GM18498 (cell line): ENCODE data around the gene SEC14L3.

Source experiments
- ATAC-seq: cut with Tn5 transposase; IDR thresholded peaks from one replicate; pipeline ENCODE4 v1.9.1; 2021; ENCODE audit warnings: mild to moderate bottlenecking, moderate library complexity; ENCODE audit not compliant: unreplicated experiment

The SEC14L3 gene

GRCh38 chr22:30471616-30472318, at the start of gene SEC14L3:
Gene SEC14L3, minus strand, starts transcription at chr22:30472017. Its CDS starts 59 bp downstream, at chr22:30471958.
- ATAC-seq = no peak

- ATAC-seq = no peak
Observed at GRCh38 chr22:30519842-30520425, 48.1 kb upstream of the SEC14L3 start.

- no peak for ATAC-seq
Observed at GRCh38 chr22:30516731-30517130, 44.9 kb upstream of the SEC14L3 start.

GRCh38 chr22:30516273-30516672, 44.5 kb upstream of the SEC14L3 start:
- no peak for ATAC-seq

- no peak for ATAC-seq
Observed at GRCh38 chr22:30514252-30514651, 42.4 kb upstream of the SEC14L3 start.

GRCh38 chr22:30513462-30513861, 41.6 kb upstream of the SEC14L3 start:
- no peak for ATAC-seq

- ATAC-seq = no peak
Observed at GRCh38 chr22:30511911-30512310, 40.1 kb upstream of the SEC14L3 start.

GRCh38 chr22:30511109-30511508, 39.3 kb upstream of the SEC14L3 start:
- ATAC-seq = no peak

- ATAC-seq = no peak
Observed at GRCh38 chr22:30508216-30508615, 36.4 kb upstream of the SEC14L3 start.

- ATAC-seq = no peak
Observed at GRCh38 chr22:30507670-30508069, 35.9 kb upstream of the SEC14L3 start.

GRCh38 chr22:30506507-30506968, 34.7 kb upstream of the SEC14L3 start:
- ATAC-seq = no peak

- ATAC-seq = no peak
Observed at GRCh38 chr22:30503551-30503950, 31.7 kb upstream of the SEC14L3 start.

GRCh38 chr22:30502911-30503310, 31.1 kb upstream of the SEC14L3 start:
- ATAC-seq = no peak

- ATAC-seq = no peak
Observed at GRCh38 chr22:30502153-30502552, 30.3 kb upstream of the SEC14L3 start.

GRCh38 chr22:30500628-30501027, 28.8 kb upstream of the SEC14L3 start:
- no peak for ATAC-seq

- no peak for ATAC-seq
Observed at GRCh38 chr22:30497466-30498150, 25.8 kb upstream of the SEC14L3 start.

GRCh38 chr22:30495041-30495784, 23.4 kb upstream of the SEC14L3 start:
- no peak for ATAC-seq

GRCh38 chr22:30492144-30492543, 20.3 kb upstream of the SEC14L3 start:
- no peak for ATAC-seq

GRCh38 chr22:30491381-30491780, 19.6 kb upstream of the SEC14L3 start:
- ATAC-seq = no peak

GRCh38 chr22:30490399-30490798, 18.6 kb upstream of the SEC14L3 start:
- ATAC-seq = no peak

- ATAC-seq = no peak
Observed at GRCh38 chr22:30488121-30488520, 16.3 kb upstream of the SEC14L3 start.
